DND-41 (cell line): Measurements from ENCODE around the gene RAD9B.

Experiments
- EZH2 ChIP-seq: IDR thresholded peaks from 3 replicates; pipeline ENCODE4 v1.6.1; 2012; ENCODE audit warnings: borderline replicate concordance, low read depth, mild to moderate bottlenecking, moderate library complexity, low read length, inconsistent platforms; ENCODE audit not compliant: severe bottlenecking
- TF ChIP-seq, protein P1 (sequence below): IDR thresholded peaks from 2 replicates; pipeline ENCODE4 v1.5.1; 2012; ENCODE audit warnings: borderline replicate concordance, low read length, moderate library complexity, mild to moderate bottlenecking; ENCODE audit not compliant: poor library complexity, severe bottlenecking; ENCODE audit errors: extremely low read depth

DNA sequence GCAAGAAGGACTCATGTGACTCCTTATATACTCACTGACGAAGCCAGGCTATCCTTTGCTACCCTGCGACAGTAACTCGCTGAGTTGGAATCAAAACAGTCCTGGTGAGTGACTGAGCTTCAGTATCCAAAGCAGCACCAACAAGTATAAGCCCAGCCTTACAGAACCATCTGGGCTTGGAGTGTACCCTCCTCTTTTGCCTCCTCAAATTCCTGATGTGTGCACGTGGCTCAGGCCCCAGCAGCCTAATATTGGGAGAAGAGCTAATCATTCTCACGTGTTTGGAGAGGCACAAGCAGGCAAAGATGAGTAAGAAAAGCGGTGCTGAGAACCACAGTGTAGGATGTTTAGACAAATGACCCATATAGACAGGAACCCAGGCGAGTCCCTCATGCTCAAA is 46.5 kb downstream of the RAD9B start:
- TF ChIP-seq, protein P1, sequence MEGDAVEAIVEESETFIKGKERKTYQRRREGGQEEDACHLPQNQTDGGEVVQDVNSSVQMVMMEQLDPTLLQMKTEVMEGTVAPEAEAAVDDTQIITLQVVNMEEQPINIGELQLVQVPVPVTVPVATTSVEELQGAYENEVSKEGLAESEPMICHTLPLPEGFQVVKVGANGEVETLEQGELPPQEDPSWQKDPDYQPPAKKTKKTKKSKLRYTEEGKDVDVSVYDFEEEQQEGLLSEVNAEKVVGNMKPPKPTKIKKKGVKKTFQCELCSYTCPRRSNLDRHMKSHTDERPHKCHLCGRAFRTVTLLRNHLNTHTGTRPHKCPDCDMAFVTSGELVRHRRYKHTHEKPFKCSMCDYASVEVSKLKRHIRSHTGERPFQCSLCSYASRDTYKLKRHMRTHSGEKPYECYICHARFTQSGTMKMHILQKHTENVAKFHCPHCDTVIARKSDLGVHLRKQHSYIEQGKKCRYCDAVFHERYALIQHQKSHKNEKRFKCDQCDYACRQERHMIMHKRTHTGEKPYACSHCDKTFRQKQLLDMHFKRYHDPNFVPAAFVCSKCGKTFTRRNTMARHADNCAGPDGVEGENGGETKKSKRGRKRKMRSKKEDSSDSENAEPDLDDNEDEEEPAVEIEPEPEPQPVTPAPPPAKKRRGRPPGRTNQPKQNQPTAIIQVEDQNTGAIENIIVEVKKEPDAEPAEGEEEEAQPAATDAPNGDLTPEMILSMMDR = no peak
- no peak for TF ChIP-seq EZH2
